ENCODE data around the gene STAG1. TPM values are rescaled to one million over a fixed set of nuclear protein-coding genes. Genes with fewer than 3 reads are reported as not detected.

STAG1 gene
- polyA plus RNA-seq, 1 of the 3 experiments (the other 2 are of a cell fraction): 5.5 TPM

GRCh38 chr3:136545664-136546268 lies 206.4 kb downstream of the STAG1 start (continued):
- no peak for TF ChIP-seq MAX (IDR thresholded peaks at IDR 0.05; ENCODE audit: low read depth)
- no peak for TF ChIP-seq GABPA (IDR thresholded peaks at IDR 0.05; ENCODE audit: low read depth)
- TF ChIP-seq ZBTB33 (IDR thresholded peaks at IDR 0.05; ENCODE audit: borderline replicate concordance, low read depth): no peak
- peak; percentile 13; the same call in 1 of the 2 replicates for TF ChIP-seq SMC3 (IDR thresholded peaks at IDR 0.05; ENCODE audit: low read depth, low read length)
- no peak for TF ChIP-seq MXI1 (IDR thresholded peaks at IDR 0.05; ENCODE audit: low read depth, low read length)

- Histone ChIP-seq H3K27ac (ENCODE audit: low read depth in 2 of 2, low read length in 1 of 2) (no peak overlapping the region), H3K9ac (no peak overlapping the region), H3K9me3 (no peaks in the 10 kb centered on the region), H3K4me3 (ENCODE audit: low read depth in 2 of 2, low read length in 1 of 2) (no peak overlapping the region), H2AFZ (ENCODE audit: low read depth) (no peak overlapping the region), H4K20me1 (ENCODE audit: insufficient read depth) (peaks cover 10% of the 10 kb centered on the region; the same call in 1 of the 2 replicates), H3K36me3 (replicated peaks in 1 of 2; ENCODE audit: control insufficient read depth in 1 of 2, insufficient read depth in 2 of 2, low read length in 1 of 2) (peaks cover 0 to 18% of the 10 kb centered on the region in 2 experiments), H3F3A (replicated peaks; ENCODE audit: insufficient read depth) (peaks cover 6% of the 10 kb centered on the region), H3K4me2 (no peak overlapping the region), H3K9me2 (no peaks in the 10 kb centered on the region), H3K4me1 (ENCODE audit: control insufficient read depth in 1 of 2, insufficient read depth in 2 of 2, low read depth in 1 of 2, low read length in 1 of 2) (peaks cover 0 to 12% of the 10 kb centered on the region in 2 experiments; a peak in 1 of 4 replicates), H3K27me3 (ENCODE audit: insufficient read depth) (no peaks in the 10 kb centered on the region), H3K79me2 (ENCODE audit: insufficient read depth) (peaks cover 10% of the 10 kb centered on the region; the same call in 1 of the 2 replicates)
- CTCF ChIA-PET: interaction anchor here (1.2 to 2.6 kb wide), 3 partner anchors 11 to 469 kb away, joined by 3 to 24 read pairs (median 4); partner anchors contain the start of gene STAG1
- POLR2A ChIA-PET: no interaction called here
- 100% methylated on average over 3 of the region's 3 CpGs for WGBS (ENCODE audit: low lambda C conversion rate)
- TF ChIP-seq USF1 (IDR thresholded peaks at IDR 0.05; ENCODE audit: borderline replicate concordance, low read depth) (no peak), MEF2A (IDR thresholded peaks at IDR 0.05; ENCODE audit: borderline replicate concordance, low read depth) (no peak), ZBTB33 (IDR thresholded peaks at IDR 0.05; ENCODE audit: borderline replicate concordance, low read depth) (no peak), TEAD4 (IDR thresholded peaks at IDR 0.05; ENCODE audit: borderline replicate concordance, insufficient read depth) (no peak), FOXJ3 (CRISPR knock-in tag; IDR thresholded peaks at IDR 0.05) (no peak), TCF12 (IDR thresholded peaks at IDR 0.05) (no peak), PBX3 (IDR thresholded peaks at IDR 0.05) (no peak), GATA2 (CRISPR knock-in tag; IDR thresholded peaks at IDR 0.05) (no peak), RXRA (IDR thresholded peaks at IDR 0.05; ENCODE audit: borderline replicate concordance, low read depth) (no peak), RAD21 (IDR thresholded peaks at IDR 0.05; ENCODE audit: low read length) (no peak), YY1 (IDR thresholded peaks at IDR 0.05; ENCODE audit: low read depth) (no peak), MXI1 (IDR thresholded peaks at IDR 0.05; ENCODE audit: low read depth, low read length) (no peak)
- DNase-seq: no peak
These were observed 207.6 kb downstream of the STAG1 start for GRCh38 chr3:136544532-136544931.
